ENCODE data around the gene SYMPK. TPM values are rescaled to one million over a fixed set of nuclear protein-coding genes. Genes with fewer than 3 reads are reported as not detected.

SYMPK gene
- total RNA-seq, 2 donors from 2014 or later, result 16.4 to 20.6 TPM

DNA sequence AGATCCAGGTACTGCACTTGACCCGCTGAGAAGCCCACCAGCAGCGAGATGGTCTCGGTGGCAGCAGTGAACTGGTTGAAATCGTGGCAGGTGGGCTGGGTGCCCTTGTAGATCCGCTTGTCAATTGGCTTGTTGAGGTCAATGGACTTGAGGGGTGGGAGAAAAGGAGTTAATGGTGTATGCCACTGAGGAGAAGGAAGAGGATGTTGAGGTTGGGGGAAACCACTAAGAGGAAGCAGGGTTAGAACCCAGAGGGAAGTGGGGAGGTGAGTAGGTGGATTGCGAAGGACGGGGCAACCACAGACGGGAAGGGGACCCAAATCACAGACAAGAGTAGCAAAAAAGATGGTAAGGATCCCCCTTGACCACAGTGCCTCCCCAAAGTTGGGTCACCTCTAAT, 72.0 kb downstream of the SYMPK start:
- no peak for DNase-seq (ENCODE audit: low spot score)
- Histone ChIP-seq H3K27me3 (no peaks in the 10 kb centered on the region), H3K4me1 (peaks cover 0 to 43% of the 10 kb centered on the region in 2 donors), H3K27ac (no peak overlapping the region), H3K9me3 (no peaks in the 10 kb centered on the region), H3K36me3 (peaks cover 34% of the 10 kb centered on the region), H3K4me3 (no peak overlapping the region)
- TF ChIP-seq, protein P1, sequence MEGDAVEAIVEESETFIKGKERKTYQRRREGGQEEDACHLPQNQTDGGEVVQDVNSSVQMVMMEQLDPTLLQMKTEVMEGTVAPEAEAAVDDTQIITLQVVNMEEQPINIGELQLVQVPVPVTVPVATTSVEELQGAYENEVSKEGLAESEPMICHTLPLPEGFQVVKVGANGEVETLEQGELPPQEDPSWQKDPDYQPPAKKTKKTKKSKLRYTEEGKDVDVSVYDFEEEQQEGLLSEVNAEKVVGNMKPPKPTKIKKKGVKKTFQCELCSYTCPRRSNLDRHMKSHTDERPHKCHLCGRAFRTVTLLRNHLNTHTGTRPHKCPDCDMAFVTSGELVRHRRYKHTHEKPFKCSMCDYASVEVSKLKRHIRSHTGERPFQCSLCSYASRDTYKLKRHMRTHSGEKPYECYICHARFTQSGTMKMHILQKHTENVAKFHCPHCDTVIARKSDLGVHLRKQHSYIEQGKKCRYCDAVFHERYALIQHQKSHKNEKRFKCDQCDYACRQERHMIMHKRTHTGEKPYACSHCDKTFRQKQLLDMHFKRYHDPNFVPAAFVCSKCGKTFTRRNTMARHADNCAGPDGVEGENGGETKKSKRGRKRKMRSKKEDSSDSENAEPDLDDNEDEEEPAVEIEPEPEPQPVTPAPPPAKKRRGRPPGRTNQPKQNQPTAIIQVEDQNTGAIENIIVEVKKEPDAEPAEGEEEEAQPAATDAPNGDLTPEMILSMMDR (IDR thresholded peaks at IDR 0.05), result no peak

DNA sequence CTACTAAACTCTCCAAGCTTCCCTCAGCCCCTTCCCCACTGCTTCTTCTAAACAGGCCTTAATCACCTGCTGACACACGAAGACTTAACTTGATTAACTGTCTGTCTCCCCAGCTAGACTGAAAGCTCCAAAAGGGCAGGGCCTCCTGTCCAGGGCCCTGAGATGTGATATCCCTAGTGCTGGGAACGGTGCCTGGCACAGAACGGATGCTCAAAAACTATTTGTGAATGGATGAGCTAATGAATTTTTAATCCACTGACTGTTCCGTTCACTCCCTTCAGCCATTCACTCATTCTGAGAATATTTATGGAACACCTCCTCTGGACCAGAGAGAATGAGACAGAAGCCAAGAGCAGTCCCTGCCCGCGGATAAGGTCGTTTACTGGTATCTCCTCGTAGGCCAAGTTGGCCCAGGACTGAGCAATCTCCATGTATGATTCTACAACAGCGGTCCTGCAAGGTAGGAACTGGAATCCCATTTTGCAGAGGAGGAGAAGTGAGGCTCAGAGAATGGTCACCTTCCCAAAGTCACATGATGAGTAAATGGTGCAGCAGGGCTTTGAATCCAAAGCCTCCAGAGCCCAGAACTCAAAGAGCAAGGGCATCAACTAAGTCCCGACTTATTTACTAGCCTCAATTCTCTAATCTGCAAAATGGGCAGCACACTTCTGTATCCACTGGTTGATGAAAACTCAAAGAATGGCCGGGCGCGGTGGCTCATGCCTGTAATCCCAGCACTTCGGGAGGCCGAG, 73.7 kb downstream of the SYMPK start:
- H3K4me3 ChIP-seq, result no peak overlapping the region
- H3K36me3 ChIP-seq, result peaks cover 45% of the 10 kb centered on the region
- no peak for DNase-seq (ENCODE audit: low spot score)
- TF ChIP-seq, protein P1 (IDR thresholded peaks at IDR 0.05), result no peak
- H3K27me3 ChIP-seq, result no peaks in the 10 kb centered on the region
- no peaks in the 10 kb centered on the region for H3K9me3 ChIP-seq
- peak overlapping the region in 1 of 2 donors; percentile 54 for H3K27ac ChIP-seq
- H3K4me1 ChIP-seq, result peaks cover 0 to 60% of the 10 kb centered on the region in 2 donors

DNA sequence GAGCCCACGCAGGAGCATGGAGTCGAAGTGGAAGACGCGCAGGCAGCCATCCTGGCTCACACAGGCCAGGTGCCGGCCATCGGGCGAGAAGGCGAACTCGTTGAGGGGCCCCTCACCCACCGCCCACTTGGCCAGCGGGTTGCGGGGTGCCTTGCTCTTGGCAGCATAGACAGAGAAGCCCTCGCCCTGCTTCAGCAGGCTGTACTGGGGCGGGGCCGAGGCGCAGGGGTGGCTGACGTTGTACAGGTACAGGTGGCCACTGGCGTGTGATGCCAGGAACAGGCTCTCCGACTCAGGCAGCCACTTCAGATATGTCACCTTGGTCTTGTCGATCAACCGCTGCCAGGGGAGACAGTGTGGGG, 76.4 kb downstream of the SYMPK start:
- H3K4me3 ChIP-seq, result no peak overlapping the region
- H3K9me3 ChIP-seq, result no peaks in the 10 kb centered on the region
- H3K27me3 ChIP-seq, result no peaks in the 10 kb centered on the region
- peak overlapping the region; percentile 93 to 95 for H3K27ac ChIP-seq
- TF ChIP-seq, protein P1 (IDR thresholded peaks at IDR 0.05), result no peak
- peaks cover 45% of the 10 kb centered on the region for H3K36me3 ChIP-seq
- H3K4me1 ChIP-seq, result peaks cover 0 to 74% of the 10 kb centered on the region in 2 donors
- no peak for DNase-seq (ENCODE audit: low spot score)

DNA sequence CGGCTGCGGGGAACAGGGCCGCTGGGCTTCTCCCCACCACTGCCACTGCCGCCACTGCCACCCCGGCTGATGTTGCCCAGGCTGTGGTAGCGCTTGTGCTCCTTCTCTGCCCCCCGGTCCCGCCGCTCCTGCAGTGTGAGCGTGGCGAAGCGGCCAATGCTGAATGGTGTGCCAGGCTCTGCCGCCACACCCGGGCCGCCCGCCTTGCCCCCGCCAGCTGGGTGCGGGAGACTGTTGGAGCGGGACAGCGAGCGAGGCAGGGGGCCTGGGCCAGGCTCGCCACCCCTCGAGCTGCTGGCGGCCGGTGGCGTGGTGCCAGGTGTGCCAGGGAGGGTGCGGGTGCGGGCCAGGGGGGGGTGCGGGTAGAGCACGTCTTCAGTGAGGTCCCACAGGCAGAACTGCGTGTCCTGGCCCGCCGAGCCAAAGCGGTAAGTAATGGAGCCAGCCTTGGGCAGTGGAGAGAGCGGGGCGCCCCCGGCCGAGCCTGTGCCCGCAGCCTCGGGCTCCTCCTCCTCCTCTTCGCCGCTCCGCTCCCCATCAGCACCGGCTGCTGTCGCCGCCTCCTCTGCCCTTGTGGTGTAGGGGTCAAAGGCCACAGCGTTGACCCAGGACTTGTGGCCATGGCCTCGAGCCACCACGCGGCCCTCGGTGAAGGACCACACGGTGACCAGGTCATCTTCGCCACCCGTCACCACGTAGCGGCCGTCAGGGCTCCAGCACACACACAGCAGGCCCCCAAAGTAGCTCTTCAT, 77.0 kb downstream of the SYMPK start:
- peaks cover 0 to 75% of the 10 kb centered on the region in 2 donors for H3K4me1 ChIP-seq
- peak overlapping the region; percentile 93 to 95 for H3K27ac ChIP-seq
- H3K9me3 ChIP-seq, result no peaks in the 10 kb centered on the region
- TF ChIP-seq, protein P1 (IDR thresholded peaks at IDR 0.05), result no peak
- H3K27me3 ChIP-seq, result no peaks in the 10 kb centered on the region
- no peak overlapping the region for H3K4me3 ChIP-seq
- no peak for DNase-seq (ENCODE audit: low spot score)
- peaks cover 45% of the 10 kb centered on the region for H3K36me3 ChIP-seq

DNA sequence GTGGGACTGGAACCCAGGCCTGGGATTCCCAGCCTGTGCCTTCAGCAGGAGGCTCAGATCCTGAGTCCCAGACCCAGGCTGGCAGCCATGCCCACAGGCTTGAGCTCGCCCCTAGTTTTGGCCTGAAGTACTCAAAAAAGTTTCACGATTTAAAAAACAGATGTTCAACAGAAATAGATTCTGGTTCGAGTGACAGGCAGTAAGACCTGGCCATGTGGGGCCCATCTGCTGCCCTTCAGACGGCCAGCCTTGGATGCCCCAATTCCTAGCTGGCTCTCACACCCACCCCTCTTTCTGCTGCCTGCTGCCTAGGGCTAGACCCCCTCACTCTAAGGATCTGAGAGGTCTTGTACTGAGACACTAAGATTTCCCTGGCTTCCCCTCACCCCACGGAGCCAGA, 77.8 kb downstream of the SYMPK start:
- DNase-seq (ENCODE audit: low spot score), result no peak
- Histone ChIP-seq H3K27ac (peak overlapping the region; percentile 93 to 95), H3K4me3 (no peak overlapping the region), H3K36me3 (peaks cover 43% of the 10 kb centered on the region), H3K4me1 (peaks cover 0 to 83% of the 10 kb centered on the region in 2 donors), H3K27me3 (no peaks in the 10 kb centered on the region), H3K9me3 (no peaks in the 10 kb centered on the region)
- TF ChIP-seq, protein P1 (IDR thresholded peaks at IDR 0.05), result no peak
